Measurements from ENCODE around the gene CTIF. TPM values are rescaled to one million over a fixed set of nuclear protein-coding genes. Genes with fewer than 3 reads are reported as not detected.

CTIF gene
- total and polyA plus RNA-seq, 4 donors = 12.2 to 45.7 (median 32.6) TPM

GRCh38 chr18:48638896-48639771 is 100.3 kb downstream of the CTIF start:
- Histone ChIP-seq H3K4me1 (ENCODE audit: control insufficient read depth in 5 of 5, insufficient read depth in 5 of 5, low read length in 5 of 5) (peaks cover 0 to 2% (median 0%) of the 10 kb centered on the region in 5 donors), H3K4me3 (no peak overlapping the region), H3K9ac (ENCODE audit: insufficient read depth in 1 of 2, low read length in 2 of 2) (no peak overlapping the region), H3K27me3 (ENCODE audit: control insufficient read depth in 3 of 3, insufficient read depth in 3 of 3, low read length in 2 of 3) (no peaks in the 10 kb centered on the region), H3K9me3 (ENCODE audit: control insufficient read depth in 4 of 4, insufficient read depth in 3 of 4, low read length in 3 of 4) (no peaks in the 10 kb centered on the region), H3K36me3 (ENCODE audit: control insufficient read depth in 4 of 4, insufficient read depth in 4 of 4, low read length in 4 of 4) (peaks cover 0 to 12% (median 0%) of the 10 kb centered on the region in 4 donors), H3K27ac (ENCODE audit: low read depth in 1 of 2, low read length in 1 of 2) (no peak overlapping the region)
- WGBS, 2 donors = 91 to 92% methylated on average over 17 of the region's 17 CpGs
- DNase-seq (no peak), ATAC-seq (ENCODE audit: insufficient read depth, low FRiP score) (no peak)
- TF ChIP-seq, protein P1, sequence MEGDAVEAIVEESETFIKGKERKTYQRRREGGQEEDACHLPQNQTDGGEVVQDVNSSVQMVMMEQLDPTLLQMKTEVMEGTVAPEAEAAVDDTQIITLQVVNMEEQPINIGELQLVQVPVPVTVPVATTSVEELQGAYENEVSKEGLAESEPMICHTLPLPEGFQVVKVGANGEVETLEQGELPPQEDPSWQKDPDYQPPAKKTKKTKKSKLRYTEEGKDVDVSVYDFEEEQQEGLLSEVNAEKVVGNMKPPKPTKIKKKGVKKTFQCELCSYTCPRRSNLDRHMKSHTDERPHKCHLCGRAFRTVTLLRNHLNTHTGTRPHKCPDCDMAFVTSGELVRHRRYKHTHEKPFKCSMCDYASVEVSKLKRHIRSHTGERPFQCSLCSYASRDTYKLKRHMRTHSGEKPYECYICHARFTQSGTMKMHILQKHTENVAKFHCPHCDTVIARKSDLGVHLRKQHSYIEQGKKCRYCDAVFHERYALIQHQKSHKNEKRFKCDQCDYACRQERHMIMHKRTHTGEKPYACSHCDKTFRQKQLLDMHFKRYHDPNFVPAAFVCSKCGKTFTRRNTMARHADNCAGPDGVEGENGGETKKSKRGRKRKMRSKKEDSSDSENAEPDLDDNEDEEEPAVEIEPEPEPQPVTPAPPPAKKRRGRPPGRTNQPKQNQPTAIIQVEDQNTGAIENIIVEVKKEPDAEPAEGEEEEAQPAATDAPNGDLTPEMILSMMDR (IDR thresholded peaks at IDR 0.05; ENCODE audit: control extremely low read depth, extremely low read depth) = no peak

- Histone ChIP-seq H3K9me3 (ENCODE audit: control insufficient read depth in 4 of 4, insufficient read depth in 3 of 4, low read length in 3 of 4) (no peaks in the 10 kb centered on the region), H3K36me3 (ENCODE audit: control insufficient read depth in 4 of 4, insufficient read depth in 4 of 4, low read length in 4 of 4) (peaks cover 0 to 14% (median 0%) of the 10 kb centered on the region in 4 donors), H3K27ac (ENCODE audit: low read depth in 1 of 2, low read length in 1 of 2) (no peak overlapping the region), H3K27me3 (ENCODE audit: control insufficient read depth in 3 of 3, insufficient read depth in 3 of 3, low read length in 2 of 3) (no peaks in the 10 kb centered on the region), H3K9ac (ENCODE audit: insufficient read depth in 1 of 2, low read length in 2 of 2) (no peak overlapping the region), H3K4me1 (ENCODE audit: control insufficient read depth in 5 of 5, insufficient read depth in 5 of 5, low read length in 5 of 5) (peaks cover 0 to 2% (median 0%) of the 10 kb centered on the region in 5 donors), H3K4me3 (no peak overlapping the region)
- no peak for ATAC-seq (ENCODE audit: insufficient read depth, low FRiP score)
- WGBS, 2 donors = 86 to 87% methylated on average over 14 of the region's 14 CpGs
- TF ChIP-seq, protein P1 (IDR thresholded peaks at IDR 0.05; ENCODE audit: control extremely low read depth, extremely low read depth) = no peak
- no peak for DNase-seq
Measured at GRCh38 chr18:48639772-48640432, 101.1 kb downstream of the CTIF start.

- H3K9me3 ChIP-seq (ENCODE audit: control insufficient read depth in 4 of 4, insufficient read depth in 3 of 4, low read length in 3 of 4) = no peaks in the 10 kb centered on the region
- ATAC-seq (ENCODE audit: insufficient read depth, low FRiP score) = no peak
- peaks cover 0 to 14% (median 0%) of the 10 kb centered on the region in 4 donors for H3K36me3 ChIP-seq (ENCODE audit: control insufficient read depth in 4 of 4, insufficient read depth in 4 of 4, low read length in 4 of 4)
- WGBS, 2 donors = 88 to 89% methylated on average over 6 of the region's 6 CpGs
- no peak overlapping the region for H3K9ac ChIP-seq (ENCODE audit: insufficient read depth in 1 of 2, low read length in 2 of 2)
- no peaks in the 10 kb centered on the region for H3K27me3 ChIP-seq (ENCODE audit: control insufficient read depth in 3 of 3, insufficient read depth in 3 of 3, low read length in 2 of 3)
- peaks cover 0 to 2% (median 0%) of the 10 kb centered on the region in 5 donors for H3K4me1 ChIP-seq (ENCODE audit: control insufficient read depth in 5 of 5, insufficient read depth in 5 of 5, low read length in 5 of 5)
- DNase-seq = no peak
- TF ChIP-seq, protein P1 (IDR thresholded peaks at IDR 0.05; ENCODE audit: control extremely low read depth, extremely low read depth) = no peak
- H3K27ac ChIP-seq (ENCODE audit: low read depth in 1 of 2, low read length in 1 of 2) = no peak overlapping the region
- no peak overlapping the region for H3K4me3 ChIP-seq
Measured at GRCh38 chr18:48640566-48641270, 101.9 kb downstream of the CTIF start.
